ENCODE measurements around the gene TBC1D1.

The TBC1D1 gene

DNA sequence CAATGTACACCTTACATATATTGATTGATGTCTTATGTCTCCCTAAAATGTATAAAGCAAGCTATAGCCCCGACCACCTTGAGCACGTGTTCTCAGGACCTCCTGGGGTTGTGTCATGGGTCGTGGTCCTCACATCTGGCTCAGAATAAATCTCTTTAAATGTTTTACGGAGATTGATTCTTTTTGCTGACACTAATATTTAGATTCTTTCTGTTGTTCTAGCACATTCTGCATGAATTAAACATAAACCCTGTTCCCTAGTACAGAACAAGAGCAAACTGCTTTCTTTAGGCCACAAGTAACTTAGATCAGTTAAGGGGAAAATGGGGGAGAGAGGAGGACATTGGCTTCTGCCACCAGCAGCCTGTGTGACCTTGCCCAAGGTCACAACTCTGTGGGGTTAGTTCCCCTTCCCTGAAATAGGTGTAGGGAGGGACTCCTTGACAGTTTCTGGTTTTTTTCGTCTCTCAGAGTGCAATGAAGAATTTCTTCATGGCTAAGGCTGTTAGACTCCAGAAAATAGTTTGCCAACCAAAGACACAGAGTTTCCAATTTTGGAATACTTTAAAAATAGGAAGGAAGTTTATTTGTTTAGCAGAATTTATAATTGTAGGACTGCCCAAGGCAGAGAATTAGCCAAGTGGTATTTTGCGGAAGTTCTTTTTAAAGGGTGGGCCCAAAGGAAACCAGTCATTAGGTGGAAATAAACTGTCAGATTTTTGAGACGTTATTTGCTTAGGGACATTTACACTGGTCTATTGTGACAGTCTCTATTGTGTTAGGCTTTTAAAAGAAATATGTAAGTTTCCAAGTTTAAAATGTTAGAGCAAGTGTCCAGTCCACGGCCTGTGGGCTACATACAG lies 98.7 kb downstream of the TBC1D1 start:
- no CpG with 5 or more reads among the region's 8 CpGs for WGBS (ENCODE audit: extremely low coverage, insufficient coverage, insufficient read length)
- Histone ChIP-seq H3K9ac (ENCODE audit: low read length) (no peak overlapping the region), H4K12ac (ENCODE audit: low read depth, low read length) (no peak overlapping the region), H2AFZ (ENCODE audit: insufficient read depth, low read length, poor library complexity) (no peak overlapping the region), H3K36me3 (ENCODE audit: control insufficient read depth in 1 of 2, insufficient read depth in 2 of 2, low read length in 2 of 2) (no peaks in the 10 kb centered on the region), H2AK5ac (ENCODE audit: low read length) (peak overlapping the region; percentile 80), H3K9me3 (ENCODE audit: insufficient read depth, low read depth, low read length) (no peaks in the 10 kb centered on the region), H3K4me3 (ENCODE audit: low read depth, low read length) (no peak overlapping the region), H3K27ac (ENCODE audit: low read depth, low read length) (peak overlapping the region; percentile 76), H2BK120ac (ENCODE audit: insufficient read depth, low read length, poor library complexity) (peak overlapping the region; percentile 73), H3K18ac (ENCODE audit: low read length) (no peak overlapping the region), H3K14ac (ENCODE audit: low read length) (no peak overlapping the region), H2BK5ac (ENCODE audit: low read depth, low read length, poor library complexity) (peak overlapping the region; percentile 74), H3K79me2 (ENCODE audit: control insufficient read depth, insufficient read depth, low read length, poor library complexity) (peaks cover 6% of the 10 kb centered on the region), H3K4me2 (ENCODE audit: low read length) (peak overlapping the region; percentile 31), H3K4ac (ENCODE audit: low read depth, low read length) (peak overlapping the region; percentile 57), H3K79me1 (ENCODE audit: low read length) (peaks cover 16% of the 10 kb centered on the region), H4K91ac (ENCODE audit: low read depth, low read length) (peak overlapping the region; percentile 86), H3K23ac (ENCODE audit: low read length) (no peak overlapping the region), H4K8ac (ENCODE audit: low read depth, low read length) (peak overlapping the region; percentile 52), H3K27me3 (ENCODE audit: insufficient read depth, low read length) (no peaks in the 10 kb centered on the region), H2BK12ac (ENCODE audit: low read length) (peak overlapping the region; percentile 78), H3K4me1 (ENCODE audit: control insufficient read depth in 1 of 2, insufficient read depth in 2 of 2, low read length in 2 of 2) (peaks cover 33 to 38% of the 10 kb centered on the region in 2 experiments)
- no peak for DNase-seq

- H3K36me3 ChIP-seq (ENCODE audit: control insufficient read depth in 1 of 2, insufficient read depth in 2 of 2, low read length in 2 of 2): no peaks in the 10 kb centered on the region
- H2BK5ac ChIP-seq (ENCODE audit: low read depth, low read length, poor library complexity): no peak overlapping the region
- no peak overlapping the region for H3K4me2 ChIP-seq (ENCODE audit: low read length)
- no peak overlapping the region for H2AFZ ChIP-seq (ENCODE audit: insufficient read depth, low read length, poor library complexity)
- H3K9ac ChIP-seq (ENCODE audit: low read length): no peak overlapping the region
- no peak overlapping the region for H3K23ac ChIP-seq (ENCODE audit: low read length)
- H3K4me1 ChIP-seq (ENCODE audit: control insufficient read depth in 1 of 2, insufficient read depth in 2 of 2, low read length in 2 of 2): peaks cover 38 to 45% of the 10 kb centered on the region in 2 experiments
- H3K18ac ChIP-seq (ENCODE audit: low read length): no peak overlapping the region
- peaks cover 21% of the 10 kb centered on the region for H3K79me1 ChIP-seq (ENCODE audit: low read length)
- H3K4me3 ChIP-seq (ENCODE audit: low read depth, low read length): no peak overlapping the region
- H4K8ac ChIP-seq (ENCODE audit: low read depth, low read length): no peak overlapping the region
- WGBS (ENCODE audit: extremely low coverage, insufficient coverage, insufficient read length): no CpG with 5 or more reads among the region's 5 CpGs
- no peak overlapping the region for H2BK12ac ChIP-seq (ENCODE audit: low read length)
- no peaks in the 10 kb centered on the region for H3K27me3 ChIP-seq (ENCODE audit: insufficient read depth, low read length)
- no peak overlapping the region for H3K4ac ChIP-seq (ENCODE audit: low read depth, low read length)
- no peak overlapping the region for H2AK5ac ChIP-seq (ENCODE audit: low read length)
- peak overlapping the region; percentile 11 for H3K27ac ChIP-seq (ENCODE audit: low read depth, low read length)
- H4K12ac ChIP-seq (ENCODE audit: low read depth, low read length): no peak overlapping the region
- H3K9me3 ChIP-seq (ENCODE audit: insufficient read depth, low read depth, low read length): no peaks in the 10 kb centered on the region
- peaks cover 11% of the 10 kb centered on the region for H3K79me2 ChIP-seq (ENCODE audit: control insufficient read depth, insufficient read depth, low read length, poor library complexity)
- no peak for DNase-seq
- no peak overlapping the region for H2BK120ac ChIP-seq (ENCODE audit: insufficient read depth, low read length, poor library complexity)
- H4K91ac ChIP-seq (ENCODE audit: low read depth, low read length): no peak overlapping the region
- no peak overlapping the region for H3K14ac ChIP-seq (ENCODE audit: low read length)
Observed at GRCh38 chr4:37990731-37991245, 99.9 kb downstream of the TBC1D1 start.

GRCh38 chr4:37991623-37992410 lies 100.9 kb downstream of the TBC1D1 start:
- peak overlapping the region; percentile 56 for H2BK5ac ChIP-seq (ENCODE audit: low read depth, low read length, poor library complexity)
- H3K18ac ChIP-seq (ENCODE audit: low read length): peak overlapping the region; percentile 17
- no peak overlapping the region for H2AK5ac ChIP-seq (ENCODE audit: low read length)
- peak overlapping the region; percentile 67 for H3K27ac ChIP-seq (ENCODE audit: low read depth, low read length)
- peaks cover 24% of the 10 kb centered on the region for H3K79me1 ChIP-seq (ENCODE audit: low read length)
- H4K8ac ChIP-seq (ENCODE audit: low read depth, low read length): peak overlapping the region; percentile 53
- peaks cover 10% of the 10 kb centered on the region for H3K79me2 ChIP-seq (ENCODE audit: control insufficient read depth, insufficient read depth, low read length, poor library complexity)
- peak overlapping the region; percentile 32 for H3K4me2 ChIP-seq (ENCODE audit: low read length)
- peak overlapping the region; percentile 43 for H2BK120ac ChIP-seq (ENCODE audit: insufficient read depth, low read length, poor library complexity)
- H2BK12ac ChIP-seq (ENCODE audit: low read length): peak overlapping the region; percentile 47
- H3K36me3 ChIP-seq (ENCODE audit: control insufficient read depth in 1 of 2, insufficient read depth in 2 of 2, low read length in 2 of 2): no peaks in the 10 kb centered on the region
- WGBS (ENCODE audit: extremely low coverage, insufficient coverage, insufficient read length): no CpG with 5 or more reads among the region's 8 CpGs
- H4K12ac ChIP-seq (ENCODE audit: low read depth, low read length): no peak overlapping the region
- H3K23ac ChIP-seq (ENCODE audit: low read length): no peak overlapping the region
- no peak overlapping the region for H3K4me3 ChIP-seq (ENCODE audit: low read depth, low read length)
- H3K27me3 ChIP-seq (ENCODE audit: insufficient read depth, low read length): no peaks in the 10 kb centered on the region
- peak overlapping the region; percentile 13 for H3K4ac ChIP-seq (ENCODE audit: low read depth, low read length)
- no peak overlapping the region for H3K9ac ChIP-seq (ENCODE audit: low read length)
- H3K14ac ChIP-seq (ENCODE audit: low read length): peak overlapping the region; percentile 17
- H4K91ac ChIP-seq (ENCODE audit: low read depth, low read length): peak overlapping the region; percentile 73
- peak; percentile 69 to 78 for DNase-seq
- H2AFZ ChIP-seq (ENCODE audit: insufficient read depth, low read length, poor library complexity): no peak overlapping the region
- no peaks in the 10 kb centered on the region for H3K9me3 ChIP-seq (ENCODE audit: insufficient read depth, low read depth, low read length)
- H3K4me1 ChIP-seq (ENCODE audit: control insufficient read depth in 1 of 2, insufficient read depth in 2 of 2, low read length in 2 of 2): peaks cover 39 to 50% of the 10 kb centered on the region in 2 experiments

DNA sequence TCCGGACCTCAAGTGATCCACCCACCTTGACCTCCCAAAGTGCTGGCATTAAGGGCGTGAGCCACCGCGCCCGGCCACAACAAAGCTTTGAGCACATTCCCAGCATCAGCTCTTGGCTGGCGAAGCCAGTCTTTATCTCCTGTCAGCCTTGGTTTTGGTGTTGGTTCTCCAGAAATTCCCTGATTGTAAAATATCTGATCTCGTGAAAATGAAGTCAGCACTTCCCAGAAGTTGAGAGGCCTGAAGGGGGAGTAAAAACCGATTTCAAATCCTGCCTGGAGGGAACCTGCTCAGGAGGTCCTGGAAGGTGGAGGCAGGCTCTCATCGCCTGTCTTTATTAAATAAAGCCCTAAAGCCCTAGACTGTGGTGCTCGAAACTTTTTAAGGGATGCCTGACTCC lies 102.9 kb downstream of the TBC1D1 start:
- no CpG with 5 or more reads among the region's 10 CpGs for WGBS (ENCODE audit: extremely low coverage, insufficient coverage, insufficient read length)
- no peak overlapping the region for H2BK5ac ChIP-seq (ENCODE audit: low read depth, low read length, poor library complexity)
- DNase-seq: peak; percentile 62 to 81

More for the DNA sequence above, 102.9 kb downstream of the TBC1D1 start:
- no peak overlapping the region for H3K14ac ChIP-seq (ENCODE audit: low read length)
- peak overlapping the region; percentile 78 for H3K27ac ChIP-seq (ENCODE audit: low read depth, low read length)
- H4K8ac ChIP-seq (ENCODE audit: low read depth, low read length): no peak overlapping the region
- H3K4ac ChIP-seq (ENCODE audit: low read depth, low read length): no peak overlapping the region
- H3K4me1 ChIP-seq (ENCODE audit: control insufficient read depth in 1 of 2, insufficient read depth in 2 of 2, low read length in 2 of 2): peaks cover 35 to 45% of the 10 kb centered on the region in 2 experiments
- no peak overlapping the region for H2BK120ac ChIP-seq (ENCODE audit: insufficient read depth, low read length, poor library complexity)
- H2BK12ac ChIP-seq (ENCODE audit: low read length): no peak overlapping the region
- no peak overlapping the region for H3K4me3 ChIP-seq (ENCODE audit: low read depth, low read length)
- H4K12ac ChIP-seq (ENCODE audit: low read depth, low read length): no peak overlapping the region
- H3K9ac ChIP-seq (ENCODE audit: low read length): no peak overlapping the region
- H3K9me3 ChIP-seq (ENCODE audit: insufficient read depth, low read depth, low read length): no peaks in the 10 kb centered on the region
- H3K79me1 ChIP-seq (ENCODE audit: low read length): peaks cover 25% of the 10 kb centered on the region
- no peak overlapping the region for H3K4me2 ChIP-seq (ENCODE audit: low read length)
- no peak overlapping the region for H3K23ac ChIP-seq (ENCODE audit: low read length)
- H2AK5ac ChIP-seq (ENCODE audit: low read length): no peak overlapping the region
- no peak overlapping the region for H3K18ac ChIP-seq (ENCODE audit: low read length)
- H2AFZ ChIP-seq (ENCODE audit: insufficient read depth, low read length, poor library complexity): no peak overlapping the region
- H3K79me2 ChIP-seq (ENCODE audit: control insufficient read depth, insufficient read depth, low read length, poor library complexity): peaks cover 8% of the 10 kb centered on the region
- H4K91ac ChIP-seq (ENCODE audit: low read depth, low read length): peak overlapping the region; percentile 45
- no peaks in the 10 kb centered on the region for H3K27me3 ChIP-seq (ENCODE audit: insufficient read depth, low read length)
- no peaks in the 10 kb centered on the region for H3K36me3 ChIP-seq (ENCODE audit: control insufficient read depth in 1 of 2, insufficient read depth in 2 of 2, low read length in 2 of 2)

Data from trophoblast cell (in vitro differentiated cells and primary cell).